HepG2 (cell line): Measurements from ENCODE around the gene CFAP210. TPM values are rescaled to one million over a fixed set of nuclear protein-coding genes. Genes with fewer than 3 reads are reported as not detected.

ENCODE experiments used
- ADNP ChIP-seq: sonication (generic); formaldehyde crosslinking; IDR thresholded peaks from 2 replicates; pipeline ENCODE4 v1.4.0; 2020; ENCODE audit warnings: missing genetic modification reagents
- FOXK1 ChIP-seq: sonication (generic); formaldehyde crosslinking; IDR thresholded peaks from 2 replicates; pipeline ENCODE4 v1.4.0; 2020; ENCODE audit warnings: low read depth, missing genetic modification reagents, borderline replicate concordance
- HDAC6 ChIP-seq: fragments of 200-600 bp; sonication (generic); IDR thresholded peaks from 2 replicates; pipeline ENCODE4 v1.7.0; 2017; ENCODE audit warnings: mild to moderate bottlenecking, antibody characterized with exemption, low read length, low read depth
- ISX ChIP-seq: sonication (generic); formaldehyde crosslinking; conservative IDR thresholded peaks from 2 replicates; pipeline ENCODE4 v1.5.0; 2020; ENCODE audit warnings: missing genetic modification reagents
- MAFK ChIP-seq, 2 experiments: IDR thresholded peaks in 1 of 2; conservative IDR thresholded peaks in 1 of 2; 2 replicates each; pipeline ENCODE4 v1.6.1; 2011; ENCODE audit warnings: improper control_type of control experiment in 2 of 2, low read length in 2 of 2
- MED13 ChIP-seq: sonication (generic); formaldehyde crosslinking; IDR thresholded peaks from 2 replicates; pipeline ENCODE4 v1.5.0; 2020; ENCODE audit warnings: missing genetic modification reagents
- MTF2 ChIP-seq: sonication (generic); formaldehyde crosslinking; IDR thresholded peaks from 2 replicates; pipeline ENCODE4 v1.5.0; 2020; ENCODE audit warnings: missing genetic modification reagents, borderline replicate concordance
- NFIB ChIP-seq: sonication (generic); formaldehyde crosslinking; IDR thresholded peaks from 2 replicates; pipeline ENCODE4 v1.9.0; 2021; ENCODE audit warnings: missing genetic modification reagents, mild to moderate bottlenecking, borderline replicate concordance
- SIX1 ChIP-seq: sonication (generic); formaldehyde crosslinking; IDR thresholded peaks from 2 replicates; pipeline ENCODE4 v1.4.0; 2020; ENCODE audit warnings: missing genetic modification reagents, borderline replicate concordance
- ZNF235 ChIP-seq: sonication (generic); formaldehyde crosslinking; IDR thresholded peaks from 2 replicates; pipeline ENCODE4 v1.8.1; 2023; ENCODE audit warnings: mild to moderate bottlenecking, missing genetic modification reagents, borderline replicate concordance
- ZNF33A ChIP-seq: sonication (generic); formaldehyde crosslinking; IDR thresholded peaks from 2 replicates; pipeline ENCODE4 v1.5.1; 2020; ENCODE audit warnings: missing genetic modification reagents, mild to moderate bottlenecking, moderate library complexity, borderline replicate concordance
- ZNF343 ChIP-seq: sonication (generic); formaldehyde crosslinking; IDR thresholded peaks from 2 replicates; pipeline ENCODE4 v1.4.0; 2020; ENCODE audit warnings: mild to moderate bottlenecking, missing genetic modification reagents
- ZNF407 ChIP-seq: sonication (generic); formaldehyde crosslinking; IDR thresholded peaks from one replicate; pipeline ENCODE4 v1.5.1; 2020; ENCODE audit warnings: mild to moderate bottlenecking, missing genetic modification reagents; ENCODE audit errors: not compliant biosample characterization
- ZNF556 ChIP-seq: sonication (generic); formaldehyde crosslinking; IDR thresholded peaks from 2 replicates; pipeline ENCODE4 v1.4.0; 2020; ENCODE audit warnings: mild to moderate bottlenecking, missing genetic modification reagents, borderline replicate concordance
- ZNF710 ChIP-seq: sonication (generic); formaldehyde crosslinking; IDR thresholded peaks from 2 replicates; pipeline ENCODE4 v1.5.0; 2020; ENCODE audit warnings: mild to moderate bottlenecking, missing genetic modification reagents, borderline replicate concordance
- ZNF850 ChIP-seq: sonication (generic); formaldehyde crosslinking; conservative IDR thresholded peaks from 2 replicates; pipeline ENCODE4 v1.9.0; 2021; ENCODE audit warnings: mild to moderate bottlenecking, missing genetic modification reagents
- polyA plus RNA-seq, 8 experiments: library from polyadenylated mRNA; depleted of rRNA in 3 of 8; stranded (reverse) in 7 of 8; unstranded in 1 of 8; fragments of >200 nt; fragmentation: Illumina TruSeq in 4 of 8; extraction: Trizol in 4 of 8; gene quantifications; 2 replicates each; pipeline versions ENCODE4 v1.2.1 to v1.2.3, GENCODE V29; 2011 to 2016; ENCODE audit warnings: low read depth in 4 of 8, missing spikeins in 1 of 8, mixed read lengths in 1 of 8; ENCODE audit not compliant: insufficient read depth in 1 of 8
- total RNA-seq, 5 experiments: library from RNA; depleted of rRNA; stranded (reverse); fragments of >200 nt; fragmentation: Illumina TruSeq; extraction: Trizol; gene quantifications; 2 replicates each; pipeline ENCODE4 v1.2.3, GENCODE V29; 2016; ENCODE audit warnings: low read depth in 1 of 5

Gene CFAP210
- total and polyA plus RNA-seq, 2 of the 13 experiments (the other 11 are each of a cell fraction or from before 2014, with no cell fraction given): 0.18 TPM; not detected in 1

- TF ChIP-seq ZNF407 (CRISPR knock-in tag) (no peak), ZNF33A (no peak), ADNP (CRISPR knock-in tag) (no peak), MTF2 (CRISPR knock-in tag) (no peak), ZNF556 (0 out of 2 replicates have a peak, but pooled peaks have one; percentile 30), MAFK (conservative IDR thresholded peaks at IDR 0.05 in 1 of 2, IDR thresholded peaks at IDR 0.05 in 1 of 2; ENCODE audit: low read length in 2 of 2) (no peak), ISX (CRISPR knock-in tag) (no peak), NFIB (no peak), MED13 (no peak), SIX1 (0 out of 2 replicates have a peak, but pooled peaks have one; percentile 53), FOXK1 (peak; percentile 58; the same call in 1 of the 2 replicates), ZNF235 (CRISPR knock-in tag) (no peak), HDAC6 (no peak), ZNF850 (no peak), ZNF343 (CRISPR knock-in tag) (peak; percentile 71; the same call in 1 of the 2 replicates), ZNF710 (CRISPR knock-in tag) (peak; percentile 20; the same call in 1 of the 2 replicates)
Measured at GRCh38 chr2:169715379-169716237, 21.4 kb upstream of the CFAP210 start (continued).
